Measurements from ENCODE around the gene GRIN2A.

Gene GRIN2A

GRCh38 chr16:10100829-10101228 is 81.4 kb downstream of the GRIN2A start:
- FAIRE-seq (no peak), DNase-seq (ENCODE audit: insufficient read length) (no peak)
- TF ChIP-seq POLR2AphosphoS5 (IDR thresholded peaks at IDR 0.05; ENCODE audit: low read depth, low read length) = no peak
- no peak for TF ChIP-seq POLR2A (IDR thresholded peaks at IDR 0.05; ENCODE audit: low read depth, low read length)
- no peak for TF ChIP-seq TAF1 (IDR thresholded peaks at IDR 0.05; ENCODE audit: borderline replicate concordance, low read depth, low read length)

GRCh38 chr16:10098991-10099390 is 83.2 kb downstream of the GRIN2A start:
- no peak for DNase-seq (ENCODE audit: insufficient read length)
- no peak for FAIRE-seq
- TF ChIP-seq POLR2AphosphoS5 (IDR thresholded peaks at IDR 0.05; ENCODE audit: low read depth, low read length) = no peak
- TF ChIP-seq POLR2A (IDR thresholded peaks at IDR 0.05; ENCODE audit: low read depth, low read length) = no peak
- TF ChIP-seq TAF1 (IDR thresholded peaks at IDR 0.05; ENCODE audit: borderline replicate concordance, low read depth, low read length) = no peak

GRCh38 chr16:10097271-10097670 is 85.0 kb downstream of the GRIN2A start:
- TF ChIP-seq TAF1 (IDR thresholded peaks at IDR 0.05; ENCODE audit: borderline replicate concordance, low read depth, low read length) (no peak), POLR2AphosphoS5 (IDR thresholded peaks at IDR 0.05; ENCODE audit: low read depth, low read length) (no peak), POLR2A (IDR thresholded peaks at IDR 0.05; ENCODE audit: low read depth, low read length) (no peak)
- no peak for DNase-seq (ENCODE audit: insufficient read length)
- no peak for FAIRE-seq

- no peak for FAIRE-seq
- no peak for TF ChIP-seq POLR2A (IDR thresholded peaks at IDR 0.05; ENCODE audit: low read depth, low read length)
- no peak for DNase-seq (ENCODE audit: insufficient read length)
Observed at GRCh38 chr16:10093576-10093975, 88.7 kb downstream of the GRIN2A start.

GRCh38 chr16:10090816-10091215 is 91.4 kb downstream of the GRIN2A start:
- no peak for FAIRE-seq
- DNase-seq (ENCODE audit: insufficient read length) = no peak
- TF ChIP-seq TAF1 (IDR thresholded peaks at IDR 0.05; ENCODE audit: borderline replicate concordance, low read depth, low read length) = no peak
- TF ChIP-seq POLR2AphosphoS5 (IDR thresholded peaks at IDR 0.05; ENCODE audit: low read depth, low read length) = no peak
- no peak for TF ChIP-seq POLR2A (IDR thresholded peaks at IDR 0.05; ENCODE audit: low read depth, low read length)

GRCh38 chr16:10088380-10088793 is 93.8 kb downstream of the GRIN2A start:
- TF ChIP-seq POLR2A (IDR thresholded peaks at IDR 0.05; ENCODE audit: low read depth, low read length) (no peak), TAF1 (IDR thresholded peaks at IDR 0.05; ENCODE audit: borderline replicate concordance, low read depth, low read length) (no peak), POLR2AphosphoS5 (IDR thresholded peaks at IDR 0.05; ENCODE audit: low read depth, low read length) (no peak)
- DNase-seq (ENCODE audit: insufficient read length) (no peak), FAIRE-seq (no peak)

- FAIRE-seq (no peak), DNase-seq (ENCODE audit: insufficient read length) (no peak)
- no peak for TF ChIP-seq TAF1 (IDR thresholded peaks at IDR 0.05; ENCODE audit: borderline replicate concordance, low read depth, low read length)
Observed at GRCh38 chr16:10087151-10087550, 95.1 kb downstream of the GRIN2A start.

GRCh38 chr16:10086620-10087019 is 95.6 kb downstream of the GRIN2A start:
- no peak for DNase-seq (ENCODE audit: insufficient read length)
- FAIRE-seq = no peak
- TF ChIP-seq POLR2AphosphoS5 (IDR thresholded peaks at IDR 0.05; ENCODE audit: low read depth, low read length) = no peak
- TF ChIP-seq TAF1 (IDR thresholded peaks at IDR 0.05; ENCODE audit: borderline replicate concordance, low read depth, low read length) = no peak
- no peak for TF ChIP-seq POLR2A (IDR thresholded peaks at IDR 0.05; ENCODE audit: low read depth, low read length)

GRCh38 chr16:10085078-10085798 is 97.0 kb downstream of the GRIN2A start:
- DNase-seq (ENCODE audit: insufficient read length) = no peak
- TF ChIP-seq TAF1 (IDR thresholded peaks at IDR 0.05; ENCODE audit: borderline replicate concordance, low read depth, low read length) = no peak
- FAIRE-seq = no peak

- TF ChIP-seq TAF1 (IDR thresholded peaks at IDR 0.05; ENCODE audit: borderline replicate concordance, low read depth, low read length) = no peak
- TF ChIP-seq POLR2A (IDR thresholded peaks at IDR 0.05; ENCODE audit: low read depth, low read length) = no peak
- no peak for TF ChIP-seq POLR2AphosphoS5 (IDR thresholded peaks at IDR 0.05; ENCODE audit: low read depth, low read length)
- FAIRE-seq = no peak
- DNase-seq (ENCODE audit: insufficient read length) = no peak
Observed at GRCh38 chr16:10083301-10083700, 98.9 kb downstream of the GRIN2A start.

- TF ChIP-seq TAF1 (IDR thresholded peaks at IDR 0.05; ENCODE audit: borderline replicate concordance, low read depth, low read length) (no peak), POLR2A (IDR thresholded peaks at IDR 0.05; ENCODE audit: low read depth, low read length) (no peak), POLR2AphosphoS5 (IDR thresholded peaks at IDR 0.05; ENCODE audit: low read depth, low read length) (no peak)
- FAIRE-seq (no peak), DNase-seq (ENCODE audit: insufficient read length) (no peak)
Observed at GRCh38 chr16:10081201-10081940, 100.9 kb downstream of the GRIN2A start.

GRCh38 chr16:10080051-10080772 is 102.0 kb downstream of the GRIN2A start:
- FAIRE-seq (no peak), DNase-seq (ENCODE audit: insufficient read length) (no peak)

More at GRCh38 chr16:10080051-10080772, 102.0 kb downstream of the GRIN2A start:
- no peak for TF ChIP-seq POLR2A (IDR thresholded peaks at IDR 0.05; ENCODE audit: low read depth, low read length)
- TF ChIP-seq TAF1 (IDR thresholded peaks at IDR 0.05; ENCODE audit: borderline replicate concordance, low read depth, low read length) = no peak
- no peak for TF ChIP-seq POLR2AphosphoS5 (IDR thresholded peaks at IDR 0.05; ENCODE audit: low read depth, low read length)
